Nephron progenitor cell (in vitro differentiated cells): ENCODE data around the gene OSBPL7.
"Not testable (repeated sequence)": the region's sequence is repeated elsewhere in the genome, so short reads cannot be mapped to it uniquely, and the experiment has no call there.

ENCODE experiments used
- DNase-seq: peaks from one replicate; pipeline ENCODE4 v3.0.0; 2021
- H3K27ac Mint-ChIP-seq: 2 replicates; pipeline ENCODE4 v1.8.0; 2021; ENCODE audit warnings: mild to moderate bottlenecking, moderate library complexity, mixed read lengths
- H3K27me3 Mint-ChIP-seq: 2 replicates; pipeline ENCODE4 v1.8.0; 2021; ENCODE audit warnings: mild to moderate bottlenecking, low read depth, mixed read lengths; ENCODE audit not compliant: poor library complexity
- H3K36me3 Mint-ChIP-seq: 2 replicates; pipeline ENCODE4 v1.8.0; 2021; ENCODE audit warnings: low read depth, mixed read lengths
- H3K4me1 Mint-ChIP-seq: 2 replicates; pipeline ENCODE4 v1.8.0; 2021; ENCODE audit warnings: mixed read lengths
- H3K4me3 Mint-ChIP-seq: 2 replicates; pipeline ENCODE4 v1.8.0; 2021; ENCODE audit warnings: mild to moderate bottlenecking, moderate library complexity, mixed read lengths
- H3K9me3 Mint-ChIP-seq: 2 replicates; pipeline ENCODE4 v1.8.0; 2021; ENCODE audit warnings: mild to moderate bottlenecking, moderate library complexity, mixed read lengths
- TF ChIP-seq, protein P1 (sequence below): fragments of 200-600 bp; sonication (generic); IDR thresholded peaks from 2 replicates; pipeline ENCODE4 v1.5.0; 2021; ENCODE audit warnings: antibody characterized with exemption

The OSBPL7 gene

DNA sequence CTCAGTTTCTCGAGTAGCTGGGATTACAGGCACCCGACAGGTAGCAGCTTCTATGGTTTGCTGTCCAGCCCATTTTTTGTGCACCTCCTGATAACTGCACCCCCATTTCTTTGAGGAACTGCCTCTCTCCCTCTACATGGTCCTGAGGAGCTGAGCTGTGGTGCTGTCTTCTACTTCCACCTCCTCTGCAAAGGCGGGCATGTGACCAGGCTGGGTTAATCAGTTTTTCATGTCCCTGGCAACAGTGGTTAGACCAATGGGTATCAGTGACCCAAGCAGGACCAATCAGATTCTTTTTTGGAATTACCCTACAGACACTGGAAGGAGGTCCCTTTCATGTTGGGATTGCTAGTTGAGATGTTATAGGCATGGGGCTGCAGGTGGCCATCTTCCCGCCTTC, 47.3 kb downstream of the OSBPL7 start:
- TF ChIP-seq, protein P1, sequence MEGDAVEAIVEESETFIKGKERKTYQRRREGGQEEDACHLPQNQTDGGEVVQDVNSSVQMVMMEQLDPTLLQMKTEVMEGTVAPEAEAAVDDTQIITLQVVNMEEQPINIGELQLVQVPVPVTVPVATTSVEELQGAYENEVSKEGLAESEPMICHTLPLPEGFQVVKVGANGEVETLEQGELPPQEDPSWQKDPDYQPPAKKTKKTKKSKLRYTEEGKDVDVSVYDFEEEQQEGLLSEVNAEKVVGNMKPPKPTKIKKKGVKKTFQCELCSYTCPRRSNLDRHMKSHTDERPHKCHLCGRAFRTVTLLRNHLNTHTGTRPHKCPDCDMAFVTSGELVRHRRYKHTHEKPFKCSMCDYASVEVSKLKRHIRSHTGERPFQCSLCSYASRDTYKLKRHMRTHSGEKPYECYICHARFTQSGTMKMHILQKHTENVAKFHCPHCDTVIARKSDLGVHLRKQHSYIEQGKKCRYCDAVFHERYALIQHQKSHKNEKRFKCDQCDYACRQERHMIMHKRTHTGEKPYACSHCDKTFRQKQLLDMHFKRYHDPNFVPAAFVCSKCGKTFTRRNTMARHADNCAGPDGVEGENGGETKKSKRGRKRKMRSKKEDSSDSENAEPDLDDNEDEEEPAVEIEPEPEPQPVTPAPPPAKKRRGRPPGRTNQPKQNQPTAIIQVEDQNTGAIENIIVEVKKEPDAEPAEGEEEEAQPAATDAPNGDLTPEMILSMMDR: no peak
- no peak overlapping the region for H3K27ac Mint-ChIP-seq
- no peak overlapping the region for H3K4me3 Mint-ChIP-seq
- H3K27me3 Mint-ChIP-seq: peaks cover 63% of the 10 kb centered on the region
- no peak for DNase-seq
- peaks cover 6% of the 10 kb centered on the region for H3K4me1 Mint-ChIP-seq
- peaks cover 29% of the 10 kb centered on the region for H3K9me3 Mint-ChIP-seq
- no peaks in the 10 kb centered on the region for H3K36me3 Mint-ChIP-seq

DNA sequence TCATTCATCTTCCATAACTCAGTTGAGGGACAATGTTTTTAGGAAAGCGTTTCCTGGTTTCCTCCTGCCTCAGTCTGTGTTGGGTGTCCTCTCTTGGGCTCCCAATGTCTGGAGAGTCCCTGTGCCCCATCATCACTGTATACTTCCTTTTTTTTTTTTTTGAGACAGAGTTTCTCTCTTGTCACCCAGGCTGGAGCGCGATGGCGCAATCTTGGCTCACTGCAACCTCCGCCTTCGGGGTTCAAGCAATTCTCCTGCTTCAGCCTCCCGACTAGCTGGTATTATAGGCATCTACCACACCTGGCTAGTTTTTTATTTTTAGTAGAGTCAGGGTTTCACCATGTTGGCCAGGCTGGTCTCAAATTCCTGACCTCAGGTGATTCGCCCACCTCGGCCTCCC, 47.9 kb downstream of the OSBPL7 start:
- H3K36me3 Mint-ChIP-seq, H3K27ac Mint-ChIP-seq, H3K4me1 Mint-ChIP-seq, DNase-seq, H3K4me3 Mint-ChIP-seq: not testable (repeated sequence)
- Mint-ChIP-seq H3K9me3 (peaks cover 36% of the 10 kb centered on the region), H3K27me3 (peaks cover 67% of the 10 kb centered on the region)

DNA sequence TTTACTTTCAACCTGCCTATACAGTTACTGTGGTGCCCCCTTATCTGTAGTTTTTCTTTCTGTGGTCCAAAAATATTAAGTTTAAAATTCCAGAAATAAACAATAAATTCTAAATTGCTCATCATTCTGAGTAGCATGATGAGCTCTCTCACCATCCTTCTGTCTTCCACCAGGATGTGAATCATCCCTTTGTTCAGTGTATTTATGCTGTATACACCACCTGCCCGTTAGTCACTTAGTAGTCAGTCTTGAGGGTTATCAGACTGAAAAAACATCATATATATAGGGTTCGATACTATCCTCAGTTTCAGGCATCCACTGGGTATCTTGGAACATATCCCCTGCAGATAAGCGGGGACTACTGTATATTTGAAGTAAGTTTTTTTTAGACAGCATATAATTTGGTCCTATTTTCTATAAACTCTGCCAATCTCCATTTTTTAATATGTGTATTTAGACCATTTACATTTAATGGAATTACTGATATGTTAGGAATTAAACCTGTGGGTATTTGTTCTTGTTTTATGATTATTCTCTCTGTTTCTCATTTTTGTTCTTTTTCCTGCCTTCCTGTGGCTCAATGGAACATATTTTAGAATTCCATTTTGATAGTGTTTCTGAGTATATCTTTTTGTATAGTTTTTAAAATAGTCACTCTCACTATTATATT, 57.5 kb downstream of the OSBPL7 start:
- no peak overlapping the region for H3K27ac Mint-ChIP-seq

DNA sequence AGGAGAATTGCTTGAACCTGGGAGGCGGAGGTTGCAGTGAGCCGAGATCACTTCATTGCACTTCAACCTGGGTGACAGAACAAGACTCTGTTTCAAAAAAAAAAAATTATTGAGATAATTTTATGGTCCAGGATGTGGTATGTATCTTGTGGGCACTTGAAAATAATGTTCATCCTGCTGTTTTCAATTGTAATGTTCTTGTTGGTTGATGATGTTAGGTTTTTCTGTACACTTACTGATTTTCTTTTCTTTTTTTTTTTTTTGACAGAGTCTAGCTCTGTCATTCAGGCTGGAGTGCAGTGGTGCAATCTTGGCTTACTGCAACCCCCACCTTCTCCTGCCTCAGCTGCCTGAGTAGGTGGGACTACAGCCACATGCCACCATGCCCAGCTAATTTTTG, 58.9 kb downstream of the OSBPL7 start:
- H3K9me3 Mint-ChIP-seq: peaks cover 28% of the 10 kb centered on the region
- H3K4me1 Mint-ChIP-seq: no peaks in the 10 kb centered on the region
- H3K27ac Mint-ChIP-seq: no peak overlapping the region
- no peaks in the 10 kb centered on the region for H3K36me3 Mint-ChIP-seq
- TF ChIP-seq, protein P1: no peak
- DNase-seq: no peak
- H3K4me3 Mint-ChIP-seq: no peak overlapping the region
- peaks cover 81% of the 10 kb centered on the region for H3K27me3 Mint-ChIP-seq

More for the DNA sequence above, 57.5 kb downstream of the OSBPL7 start:
- Mint-ChIP-seq H3K4me3 (no peak overlapping the region), H3K9me3 (peaks cover 35% of the 10 kb centered on the region), H3K27me3 (peaks cover 74% of the 10 kb centered on the region), H3K36me3 (no peaks in the 10 kb centered on the region), H3K4me1 (no peaks in the 10 kb centered on the region)
- DNase-seq: no peak
- TF ChIP-seq, protein P1: no peak

DNA sequence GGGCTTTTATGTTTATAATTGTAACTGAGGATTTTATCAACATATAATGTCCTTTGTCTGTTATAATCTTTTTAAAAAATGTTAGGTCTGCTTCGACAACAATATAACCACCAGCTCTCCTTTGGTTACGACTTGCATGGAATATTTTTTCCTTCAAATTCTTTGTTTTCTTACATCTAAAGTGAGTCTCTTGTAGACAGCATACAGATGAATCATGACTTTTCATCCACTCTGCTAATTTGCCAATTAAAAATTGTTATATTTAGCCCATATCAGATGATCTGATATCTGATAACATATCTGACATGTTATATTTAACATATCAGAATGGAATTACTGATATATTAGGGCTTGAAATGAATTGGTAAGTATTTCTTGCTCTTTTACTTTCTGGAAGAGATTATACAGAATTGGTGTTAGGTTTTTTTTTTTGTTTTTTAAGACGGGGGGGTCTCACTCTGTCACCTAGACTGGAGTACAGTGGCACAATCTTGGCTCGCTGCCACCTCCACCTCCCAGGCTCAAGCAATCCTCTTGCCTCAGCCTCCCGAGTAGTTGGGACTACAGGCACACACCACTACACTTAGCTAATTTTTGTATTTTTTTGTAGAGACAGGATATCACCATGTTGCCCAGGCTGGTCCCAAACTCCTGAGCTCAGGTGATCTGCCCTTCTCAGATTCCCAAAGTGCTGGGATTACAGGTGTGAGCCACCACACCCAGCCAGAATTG, 61.0 kb downstream of the OSBPL7 start:
- DNase-seq: no peak
- TF ChIP-seq, protein P1: no peak
- H3K36me3 Mint-ChIP-seq: no peaks in the 10 kb centered on the region
- no peak overlapping the region for H3K4me3 Mint-ChIP-seq
- H3K27me3 Mint-ChIP-seq: peaks cover 91% of the 10 kb centered on the region
- H3K4me1 Mint-ChIP-seq: no peaks in the 10 kb centered on the region
- H3K27ac Mint-ChIP-seq: no peak overlapping the region
- peaks cover 42% of the 10 kb centered on the region for H3K9me3 Mint-ChIP-seq

DNA sequence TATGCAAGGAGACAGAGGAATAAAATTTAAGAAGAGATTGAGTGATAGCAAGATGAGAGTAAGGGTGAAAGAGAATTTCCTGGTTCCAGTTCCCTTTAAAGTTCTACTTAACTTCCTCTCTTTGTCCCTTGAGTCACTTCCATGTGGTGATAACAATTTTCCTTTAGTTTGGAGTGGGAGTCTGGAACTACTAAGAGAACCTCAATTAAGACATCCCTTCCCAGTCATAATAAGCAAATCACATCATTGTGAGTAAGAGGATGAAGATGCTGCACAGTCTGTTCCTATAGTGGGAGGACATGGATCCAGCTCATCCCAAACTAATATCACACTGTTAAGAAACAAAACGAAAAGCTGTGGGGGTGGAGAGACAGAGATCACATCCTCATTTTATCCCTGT, 64.2 kb downstream of the OSBPL7 start:
- Mint-ChIP-seq H3K9me3 (peaks cover 34% of the 10 kb centered on the region), H3K4me3 (no peak overlapping the region), H3K27ac (no peak overlapping the region), H3K36me3 (no peaks in the 10 kb centered on the region), H3K4me1 (no peaks in the 10 kb centered on the region), H3K27me3 (peaks cover 87% of the 10 kb centered on the region)
- DNase-seq: no peak
- TF ChIP-seq, protein P1: no peak
